ENCODE measurements around the gene EVA1B. TPM values are rescaled to one million over a fixed set of nuclear protein-coding genes. Genes with fewer than 3 reads are reported as not detected.
A peak's percentile ranks its signal among the peaks of the same experiment; 100 is the strongest.

Gene EVA1B
- total RNA-seq, 4 donors from 2014 or later: 4.4 to 19.0 (median 11.4) TPM

GRCh38 chr1:36366091-36366661 is 42.7 kb upstream of the EVA1B start:
- Histone ChIP-seq H3K36me3 (peaks cover 0 to 27% (median 0%) of the 10 kb centered on the region in 3 donors), H3K9me3 (no peaks in the 10 kb centered on the region), H3K27me3 (no peaks in the 10 kb centered on the region), H3K27ac (peak overlapping the region in 3 of 4 donors; percentile 31 to 70 (median 61)), H3K4me3 (no peak overlapping the region), H3K4me1 (peaks cover 0 to 40% (median 6%) of the 10 kb centered on the region in 4 donors)
- peak in 2 of 3 donors; percentile 67 to 69 for DNase-seq
- no peak for TF ChIP-seq CTCF (IDR thresholded peaks at IDR 0.05)
- no peak for TF ChIP-seq POLR2A (IDR thresholded peaks at IDR 0.05)

GRCh38 chr1:36365381-36365780 is 41.9 kb upstream of the EVA1B start:
- peaks cover 0 to 33% (median 0%) of the 10 kb centered on the region in 3 donors for H3K36me3 ChIP-seq

GRCh38 chr1:36359911-36360550 is 36.6 kb upstream of the EVA1B start:
- Histone ChIP-seq H3K9me3 (no peaks in the 10 kb centered on the region), H3K4me3 (no peak overlapping the region), H3K27ac (no peak overlapping the region), H3K27me3 (no peaks in the 10 kb centered on the region), H3K4me1 (peaks cover 0 to under 1% (median 0%) of the 10 kb centered on the region in 4 donors), H3K36me3 (peaks cover 0 to 76% (median 0%) of the 10 kb centered on the region in 3 donors)
- no peak for TF ChIP-seq POLR2A (IDR thresholded peaks at IDR 0.05)
- no peak for TF ChIP-seq CTCF (IDR thresholded peaks at IDR 0.05)
- DNase-seq: peak in 1 of 3 donors; percentile 28

More at GRCh38 chr1:36365381-36365780, 41.9 kb upstream of the EVA1B start:
- peaks cover 0 to 40% (median 6%) of the 10 kb centered on the region in 4 donors for H3K4me1 ChIP-seq
- DNase-seq: no peak
- no peak for TF ChIP-seq CTCF (IDR thresholded peaks at IDR 0.05)
- TF ChIP-seq POLR2A (IDR thresholded peaks at IDR 0.05): no peak
- H3K9me3 ChIP-seq: no peaks in the 10 kb centered on the region
- no peaks in the 10 kb centered on the region for H3K27me3 ChIP-seq
- H3K27ac ChIP-seq: peak overlapping the region in 3 of 4 donors; percentile 15 to 70 (median 61)
- H3K4me3 ChIP-seq: no peak overlapping the region

GRCh38 chr1:36359383-36359782 is 35.9 kb upstream of the EVA1B start:
- no peak overlapping the region for H3K27ac ChIP-seq

GRCh38 chr1:36358514-36359084 is 35.2 kb upstream of the EVA1B start:
- DNase-seq: no peak
- Histone ChIP-seq H3K9me3 (no peaks in the 10 kb centered on the region), H3K4me1 (no peaks in the 10 kb centered on the region), H3K36me3 (peaks cover 0 to 90% (median 0%) of the 10 kb centered on the region in 3 donors), H3K27ac (no peak overlapping the region), H3K4me3 (no peak overlapping the region), H3K27me3 (no peaks in the 10 kb centered on the region)
- TF ChIP-seq POLR2A (IDR thresholded peaks at IDR 0.05): no peak
- no peak for TF ChIP-seq CTCF (IDR thresholded peaks at IDR 0.05)

More at GRCh38 chr1:36359383-36359782, 35.9 kb upstream of the EVA1B start:
- no peaks in the 10 kb centered on the region for H3K9me3 ChIP-seq
- no peaks in the 10 kb centered on the region for H3K4me1 ChIP-seq
- H3K4me3 ChIP-seq: no peak overlapping the region
- DNase-seq: no peak
- H3K36me3 ChIP-seq: peaks cover 0 to 83% (median 0%) of the 10 kb centered on the region in 3 donors
- no peaks in the 10 kb centered on the region for H3K27me3 ChIP-seq
- TF ChIP-seq POLR2A (IDR thresholded peaks at IDR 0.05) (no peak), CTCF (IDR thresholded peaks at IDR 0.05) (no peak)

All from Peyer's patch (tissue), 4 donors.